PFSK-1 (cell line): ENCODE data around the gene ABR.

Experiments used
- FOXP2 ChIP-seq: optimal IDR thresholded peaks from 2 replicates; pipeline ENCODE3; 2011; ENCODE audit warnings: borderline replicate concordance, control low read depth, inconsistent platforms; ENCODE audit not compliant: insufficient read depth; ENCODE audit errors: extremely low read length, extremely low read depth
- POLR2AphosphoS5 ChIP-seq: IDR thresholded peaks from 2 replicates; pipeline ENCODE4 v1.6.1; 2012; ENCODE audit warnings: low read depth, mild to moderate bottlenecking, control low read depth, low read length, moderate library complexity
- SIN3A ChIP-seq: IDR thresholded peaks from 2 replicates; pipeline ENCODE4 v1.6.1; 2012; ENCODE audit warnings: mild to moderate bottlenecking, low read length, moderate library complexity, borderline replicate concordance; ENCODE audit not compliant: insufficient read depth
- TAF1 ChIP-seq: IDR thresholded peaks from 2 replicates; pipeline ENCODE4 v1.6.1; 2012; ENCODE audit warnings: low read length, control low read depth, borderline replicate concordance; ENCODE audit not compliant: insufficient read depth
- TF ChIP-seq, protein P1 (sequence below), 2 experiments: IDR thresholded peaks; 2 replicates each; pipeline versions ENCODE4 v1.6.1 to v1.8.0; 2011 to 2012; ENCODE audit warnings: low read depth in 2 of 2, low read length in 2 of 2, control low read depth in 1 of 2, inconsistent platforms in 1 of 2, mild to moderate bottlenecking in 1 of 2, moderate library complexity in 1 of 2; ENCODE audit not compliant: insufficient read depth in 1 of 2

ABR gene

GRCh38 chr17:1029922-1030644, 149.7 kb downstream of the ABR start:
- TF ChIP-seq TAF1 (no peak), POLR2AphosphoS5 (no peak), FOXP2 (no peak), SIN3A (no peak)
- TF ChIP-seq, protein P1, sequence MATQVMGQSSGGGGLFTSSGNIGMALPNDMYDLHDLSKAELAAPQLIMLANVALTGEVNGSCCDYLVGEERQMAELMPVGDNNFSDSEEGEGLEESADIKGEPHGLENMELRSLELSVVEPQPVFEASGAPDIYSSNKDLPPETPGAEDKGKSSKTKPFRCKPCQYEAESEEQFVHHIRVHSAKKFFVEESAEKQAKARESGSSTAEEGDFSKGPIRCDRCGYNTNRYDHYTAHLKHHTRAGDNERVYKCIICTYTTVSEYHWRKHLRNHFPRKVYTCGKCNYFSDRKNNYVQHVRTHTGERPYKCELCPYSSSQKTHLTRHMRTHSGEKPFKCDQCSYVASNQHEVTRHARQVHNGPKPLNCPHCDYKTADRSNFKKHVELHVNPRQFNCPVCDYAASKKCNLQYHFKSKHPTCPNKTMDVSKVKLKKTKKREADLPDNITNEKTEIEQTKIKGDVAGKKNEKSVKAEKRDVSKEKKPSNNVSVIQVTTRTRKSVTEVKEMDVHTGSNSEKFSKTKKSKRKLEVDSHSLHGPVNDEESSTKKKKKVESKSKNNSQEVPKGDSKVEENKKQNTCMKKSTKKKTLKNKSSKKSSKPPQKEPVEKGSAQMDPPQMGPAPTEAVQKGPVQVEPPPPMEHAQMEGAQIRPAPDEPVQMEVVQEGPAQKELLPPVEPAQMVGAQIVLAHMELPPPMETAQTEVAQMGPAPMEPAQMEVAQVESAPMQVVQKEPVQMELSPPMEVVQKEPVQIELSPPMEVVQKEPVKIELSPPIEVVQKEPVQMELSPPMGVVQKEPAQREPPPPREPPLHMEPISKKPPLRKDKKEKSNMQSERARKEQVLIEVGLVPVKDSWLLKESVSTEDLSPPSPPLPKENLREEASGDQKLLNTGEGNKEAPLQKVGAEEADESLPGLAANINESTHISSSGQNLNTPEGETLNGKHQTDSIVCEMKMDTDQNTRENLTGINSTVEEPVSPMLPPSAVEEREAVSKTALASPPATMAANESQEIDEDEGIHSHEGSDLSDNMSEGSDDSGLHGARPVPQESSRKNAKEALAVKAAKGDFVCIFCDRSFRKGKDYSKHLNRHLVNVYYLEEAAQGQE (IDR thresholded peaks at IDR 0.05; ENCODE audit: insufficient read depth in 1 of 2, low read depth in 2 of 2, low read length in 2 of 2): no peak

GRCh38 chr17:1029196-1029921, 150.4 kb downstream of the ABR start:
- no peak for TF ChIP-seq TAF1
- TF ChIP-seq, protein P1 (IDR thresholded peaks at IDR 0.05; ENCODE audit: insufficient read depth in 1 of 2, low read depth in 2 of 2, low read length in 2 of 2): no peak

GRCh38 chr17:1027044-1027443, 152.7 kb downstream of the ABR start:
- TF ChIP-seq SIN3A (no peak), POLR2AphosphoS5 (no peak), TAF1 (no peak), FOXP2 (no peak)
- TF ChIP-seq, protein P1 (IDR thresholded peaks at IDR 0.05; ENCODE audit: insufficient read depth in 1 of 2, low read depth in 2 of 2, low read length in 2 of 2): no peak

- TF ChIP-seq, protein P1 (IDR thresholded peaks at IDR 0.05; ENCODE audit: insufficient read depth in 1 of 2, low read depth in 2 of 2, low read length in 2 of 2): no peak
- TF ChIP-seq POLR2AphosphoS5: no peak
- TF ChIP-seq TAF1: no peak
- no peak for TF ChIP-seq FOXP2
- TF ChIP-seq SIN3A: no peak
These were observed 153.2 kb downstream of the ABR start for GRCh38 chr17:1026599-1026975.
